HUES6 (cell line): ENCODE results near the gene LATS1.

Experiments used
- H3K27ac ChIP-seq: 2 replicates; pipeline ENCODE4 v1.7.0; 2013; ENCODE audit warnings: low read depth, mild to moderate bottlenecking, low read length, inconsistent platforms
- H3K27me3 ChIP-seq: 2 replicates; pipeline ENCODE4 v1.6.1; 2013; ENCODE audit warnings: low read length; ENCODE audit not compliant: control insufficient read depth, insufficient read depth
- H3K36me3 ChIP-seq: 2 replicates; pipeline ENCODE4 v1.6.1; 2013; ENCODE audit warnings: low read length; ENCODE audit not compliant: control insufficient read depth, insufficient read depth
- H3K4me1 ChIP-seq: 2 replicates; pipeline ENCODE4 v1.6.1; 2013; ENCODE audit warnings: low read length; ENCODE audit not compliant: control insufficient read depth, insufficient read depth
- H3K4me3 ChIP-seq: 2 replicates; pipeline ENCODE4 v1.5.1; 2013; ENCODE audit warnings: low read depth, low read length
- H3K9ac ChIP-seq: one replicate; pipeline ENCODE4 v1.6.1; 2013; ENCODE audit warnings: mild to moderate bottlenecking, low read length
- H3K9me3 ChIP-seq: 2 replicates; pipeline ENCODE4 v1.6.1; 2013; ENCODE audit warnings: low read depth, low read length; ENCODE audit not compliant: control insufficient read depth, insufficient read depth

The LATS1 gene

GRCh38 chr6:149727793-149728498 lies 10.0 kb upstream of the LATS1 start:
- no peaks in the 10 kb centered on the region for H3K27me3 ChIP-seq
- H3K4me3 ChIP-seq = no peak overlapping the region
- H3K4me1 ChIP-seq = no peaks in the 10 kb centered on the region
- H3K36me3 ChIP-seq = peaks cover 76% of the 10 kb centered on the region
- H3K27ac ChIP-seq = no peak overlapping the region
- H3K9me3 ChIP-seq = no peaks in the 10 kb centered on the region
- H3K9ac ChIP-seq = no peak overlapping the region

DNA sequence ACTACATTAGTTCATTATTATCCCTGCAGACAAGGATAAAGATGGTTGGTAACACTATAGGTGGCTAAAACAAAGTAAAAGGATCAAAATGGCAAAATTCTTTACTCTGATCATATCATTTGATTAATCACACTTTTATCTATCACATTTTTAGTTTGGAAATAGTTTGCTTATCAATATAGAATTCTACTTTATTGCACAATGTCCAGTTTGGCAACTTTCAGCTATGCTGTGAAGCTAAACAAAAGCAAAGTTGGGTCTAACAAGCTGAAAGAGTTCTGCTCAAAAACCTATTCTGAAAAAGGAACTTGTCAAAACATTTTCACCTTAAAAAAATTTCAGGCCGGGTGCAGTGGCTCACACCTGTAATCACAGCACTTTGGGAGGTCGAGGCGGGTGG lies 7.9 kb upstream of the LATS1 start:
- no peaks in the 10 kb centered on the region for H3K27me3 ChIP-seq
- H3K4me1 ChIP-seq = no peaks in the 10 kb centered on the region
- H3K27ac ChIP-seq = no peak overlapping the region
- peaks cover 65% of the 10 kb centered on the region for H3K36me3 ChIP-seq
- no peak overlapping the region for H3K9ac ChIP-seq
- H3K9me3 ChIP-seq = no peaks in the 10 kb centered on the region
- H3K4me3 ChIP-seq = no peak overlapping the region

GRCh38 chr6:149723771-149724417 lies 6.0 kb upstream of the LATS1 start:
- Histone ChIP-seq H3K27ac (no peak overlapping the region), H3K9ac (no peak overlapping the region), H3K4me3 (no peak overlapping the region), H3K4me1 (no peaks in the 10 kb centered on the region), H3K36me3 (peaks cover 46% of the 10 kb centered on the region), H3K9me3 (no peaks in the 10 kb centered on the region), H3K27me3 (no peaks in the 10 kb centered on the region)

DNA sequence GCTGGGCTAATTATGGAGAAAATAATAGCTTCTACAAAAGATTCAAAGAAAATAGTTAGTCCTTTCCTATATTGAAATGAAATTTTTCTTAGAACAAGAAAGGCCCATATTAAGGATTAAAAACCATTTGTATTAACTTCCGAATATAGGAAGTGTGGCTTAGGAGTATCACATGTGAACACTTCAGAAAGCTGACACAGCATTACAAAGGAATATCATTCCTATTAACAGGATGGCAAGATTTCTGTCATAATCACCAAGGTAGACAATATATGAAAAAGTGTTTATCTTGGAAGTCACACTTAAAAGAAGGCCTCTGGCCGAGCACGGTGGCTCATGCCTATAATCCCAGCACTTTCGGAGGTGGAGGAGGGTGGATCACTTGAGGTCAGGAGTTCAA lies 5.4 kb upstream of the LATS1 start:
- Histone ChIP-seq H3K9ac (no peak overlapping the region), H3K27me3 (no peaks in the 10 kb centered on the region), H3K36me3 (peaks cover 39% of the 10 kb centered on the region), H3K27ac (no peak overlapping the region), H3K4me3 (no peak overlapping the region), H3K9me3 (no peaks in the 10 kb centered on the region), H3K4me1 (no peaks in the 10 kb centered on the region)

DNA sequence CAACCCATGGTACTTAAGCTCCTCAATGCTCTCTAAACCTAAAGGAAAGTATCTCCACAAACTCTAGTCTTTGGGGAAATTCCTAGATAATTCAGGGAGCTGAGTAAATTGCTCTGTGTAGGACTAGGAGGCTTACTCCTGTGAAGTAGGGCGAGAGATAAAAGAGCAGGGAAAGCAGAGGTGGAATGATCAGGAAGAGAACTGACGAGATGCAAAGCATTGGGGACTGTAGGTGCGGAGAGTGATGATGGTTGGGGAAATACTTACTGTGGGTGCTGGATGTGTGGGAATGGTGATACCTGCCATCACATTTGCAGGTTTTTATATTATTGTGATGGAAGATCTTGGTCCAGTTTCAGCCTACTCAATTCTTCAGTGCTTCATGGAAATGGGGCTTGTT lies 1.6 kb upstream of the LATS1 start:
- Histone ChIP-seq H3K4me1 (no peaks in the 10 kb centered on the region), H3K9ac (no peak overlapping the region), H3K36me3 (peaks cover 10% of the 10 kb centered on the region), H3K4me3 (no peak overlapping the region), H3K9me3 (no peaks in the 10 kb centered on the region), H3K27ac (no peak overlapping the region), H3K27me3 (no peaks in the 10 kb centered on the region)

- no peaks in the 10 kb centered on the region for H3K9me3 ChIP-seq
- H3K36me3 ChIP-seq = no peaks in the 10 kb centered on the region
- no peaks in the 10 kb centered on the region for H3K27me3 ChIP-seq
- H3K27ac ChIP-seq = peak overlapping the region; percentile 99
- H3K4me3 ChIP-seq = peak overlapping the region; percentile 77
- no peaks in the 10 kb centered on the region for H3K4me1 ChIP-seq
- peak overlapping the region; percentile 97 for H3K9ac ChIP-seq
These were observed 680 bp downstream of the LATS1 start for GRCh38 chr6:149717255-149717587.

- Histone ChIP-seq H3K9ac (no peak overlapping the region), H3K36me3 (no peaks in the 10 kb centered on the region), H3K4me1 (peaks cover 3% of the 10 kb centered on the region; the same call in 1 of the 2 replicates), H3K27ac (no peak overlapping the region; the same call in 1 of the 2 replicates), H3K4me3 (peak overlapping the region; percentile 77), H3K9me3 (no peaks in the 10 kb centered on the region), H3K27me3 (no peaks in the 10 kb centered on the region)
These were observed 1.5 kb downstream of the LATS1 start for GRCh38 chr6:149716181-149716963.

DNA sequence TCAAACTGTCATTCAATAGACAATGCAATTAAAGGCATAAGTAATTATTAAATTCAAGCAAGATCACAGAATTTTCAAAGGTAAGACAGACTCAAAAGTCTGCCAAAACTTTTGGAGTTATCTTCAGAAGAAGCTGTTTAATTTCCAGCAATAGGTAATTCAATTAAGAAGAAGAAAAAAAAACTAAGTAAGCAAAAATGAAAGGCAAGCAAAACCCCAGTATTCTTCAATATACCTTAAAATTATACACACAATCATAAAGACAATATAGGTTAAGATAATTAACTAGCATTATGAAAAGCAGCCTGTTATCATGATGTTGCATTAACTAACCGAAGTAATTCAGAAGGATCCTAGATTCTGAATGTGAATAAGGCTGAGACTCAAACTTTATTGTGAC lies 3.5 kb downstream of the LATS1 start:
- Histone ChIP-seq H3K4me1 (peaks cover 11% of the 10 kb centered on the region), H3K27ac (no peak overlapping the region), H3K36me3 (no peaks in the 10 kb centered on the region), H3K9ac (no peak overlapping the region), H3K4me3 (no peak overlapping the region), H3K27me3 (no peaks in the 10 kb centered on the region), H3K9me3 (no peaks in the 10 kb centered on the region)

DNA sequence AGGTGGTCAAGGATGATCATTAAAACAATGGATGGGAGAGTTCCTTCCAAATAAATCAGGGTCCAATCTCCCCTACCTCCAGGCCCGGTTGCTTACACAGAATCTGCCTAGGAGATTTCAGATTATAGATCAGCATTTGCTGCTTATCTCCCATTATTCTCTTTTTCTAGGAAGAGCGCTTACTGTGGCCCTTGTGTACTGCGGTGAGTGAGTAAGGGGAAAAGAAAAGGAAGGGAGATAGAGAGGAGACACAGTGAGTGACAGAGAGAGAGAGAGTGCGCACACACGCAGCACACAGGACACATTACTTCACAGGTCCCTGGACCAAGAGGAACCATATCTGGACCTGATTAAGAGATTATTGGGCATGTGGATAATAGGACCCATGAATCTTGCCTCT lies 6.2 kb downstream of the LATS1 start:
- no peaks in the 10 kb centered on the region for H3K27me3 ChIP-seq
- no peaks in the 10 kb centered on the region for H3K9me3 ChIP-seq
- no peaks in the 10 kb centered on the region for H3K36me3 ChIP-seq
- no peak overlapping the region for H3K4me3 ChIP-seq
- peaks cover 30% of the 10 kb centered on the region for H3K4me1 ChIP-seq
- no peak overlapping the region for H3K27ac ChIP-seq
- no peak overlapping the region for H3K9ac ChIP-seq

- Histone ChIP-seq H3K4me3 (0 out of 2 replicates have a peak overlapping the region, but pooled peaks have one; percentile 0), H3K9ac (peak overlapping the region; percentile 0), H3K27ac (peak overlapping the region; percentile 47)
These were observed 16.2 kb downstream of the LATS1 start for GRCh38 chr6:149701714-149702113.

DNA sequence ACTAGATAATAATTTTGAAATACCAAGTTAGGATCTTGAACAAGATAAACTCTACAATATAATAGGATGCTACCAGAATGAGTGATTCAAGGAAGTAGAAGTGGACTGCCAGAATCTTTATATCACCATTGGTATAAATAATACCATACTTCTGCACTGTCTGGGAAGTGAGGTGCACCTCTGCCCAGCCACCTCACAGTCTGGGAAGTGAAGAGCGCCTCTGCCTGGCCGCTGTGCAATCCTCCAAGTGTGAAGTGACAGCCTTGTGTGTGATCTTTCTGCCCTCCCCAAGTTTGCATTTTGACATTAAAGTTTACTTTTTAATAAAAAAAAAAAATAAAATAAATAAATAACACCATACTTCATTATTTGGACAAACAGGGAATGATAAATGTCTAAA lies 18.8 kb downstream of the LATS1 start:
- Histone ChIP-seq H3K36me3 (peaks cover 31% of the 10 kb centered on the region), H3K9ac (no peak overlapping the region), H3K9me3 (no peaks in the 10 kb centered on the region), H3K27ac (no peak overlapping the region), H3K27me3 (no peaks in the 10 kb centered on the region), H3K4me1 (peaks cover 15% of the 10 kb centered on the region), H3K4me3 (no peak overlapping the region)

More at GRCh38 chr6:149701714-149702113, 16.2 kb downstream of the LATS1 start:
- peaks cover 21% of the 10 kb centered on the region for H3K4me1 ChIP-seq
- no peaks in the 10 kb centered on the region for H3K27me3 ChIP-seq
- H3K9me3 ChIP-seq = no peaks in the 10 kb centered on the region
- peaks cover 15% of the 10 kb centered on the region for H3K36me3 ChIP-seq
